K562 (cell line): Measurements from ENCODE around the gene FXYD4. TPM values are rescaled to one million over a fixed set of nuclear protein-coding genes. Genes with fewer than 3 reads are reported as not detected.

Experiments used
- CBFA2T2 ChIP-seq: fragments of 450-650 bp; conservative IDR thresholded peaks from 2 replicates; pipeline ENCODE4 v1.6.1; 2017; ENCODE audit warnings: mild to moderate bottlenecking
- CXXC5 ChIP-seq: fragments of 250-450 bp; sonication (Bioruptor Pico); IDR thresholded peaks from 2 replicates; pipeline ENCODE4 v1.8.0; 2022; ENCODE audit warnings: inconsistent platforms, mild to moderate bottlenecking, moderate library complexity
- DIDO1 ChIP-seq: fragments of 450-650 bp; IDR thresholded peaks from 2 replicates; pipeline ENCODE4 v1.6.1; 2016; ENCODE audit warnings: low read depth, missing biosample characterization, missing genetic modification characterization
- KHSRP ChIP-seq: fragments of 450-650 bp; IDR thresholded peaks from 2 replicates; pipeline ENCODE4 v1.6.1; 2017
- MED1 ChIP-seq: sonication (generic); formaldehyde crosslinking; IDR thresholded peaks from 2 replicates; pipeline ENCODE4 v1.8.1; 2023; ENCODE audit warnings: missing genetic modification reagents, borderline replicate concordance
- NFIC ChIP-seq: fragments of 450-650 bp; IDR thresholded peaks from 2 replicates; pipeline ENCODE4 v1.6.1; 2017; ENCODE audit warnings: mild to moderate bottlenecking, inconsistent platforms
- PHF21A ChIP-seq: fragments of 450-650 bp; IDR thresholded peaks from 2 replicates; pipeline ENCODE4 v1.6.1; 2017; ENCODE audit warnings: low read depth, borderline replicate concordance
- RAD51 ChIP-seq: fragments of 450-650 bp; IDR thresholded peaks from 2 replicates; pipeline ENCODE4 v1.7.1; 2016; ENCODE audit warnings: low read depth, mild to moderate bottlenecking, borderline replicate concordance
- SIN3A ChIP-seq, 2 experiments: fragments of 150-350 bp in 1 of 2; IDR thresholded peaks; 2 replicates each; pipeline ENCODE4 v1.6.1; 2011 to 2016; ENCODE audit warnings: borderline replicate concordance in 2 of 2, low read depth in 2 of 2, low read length in 2 of 2, mild to moderate bottlenecking in 2 of 2, moderate library complexity in 2 of 2; ENCODE audit not compliant: control insufficient read depth in 1 of 2
- SREBF1 ChIP-seq: fragments of 150-350 bp; IDR thresholded peaks from 2 replicates; pipeline ENCODE4 v1.6.1; 2014; ENCODE audit warnings: antibody characterized with exemption, low read depth, low read length, borderline replicate concordance
- SRSF3 ChIP-seq: fragments of 200-400 bp; formaldehyde crosslinking; IDR thresholded peaks from 2 replicates; pipeline ENCODE4 v1.6.1; 2016; ENCODE audit warnings: mild to moderate bottlenecking, low read length, moderate library complexity; ENCODE audit not compliant: insufficient read depth
- XRCC4 ChIP-seq: IDR thresholded peaks from one replicate; pipeline ENCODE4 v1.6.1; 2011; ENCODE audit not compliant: insufficient read depth, insufficient read length; ENCODE audit errors: extremely low read depth
- ZNF232 ChIP-seq: sonication (generic); formaldehyde crosslinking; IDR thresholded peaks from 2 replicates; pipeline ENCODE4 v1.8.0; 2022; ENCODE audit warnings: mild to moderate bottlenecking, missing genetic modification reagents
- polyA plus RNA-seq, 8 experiments: library from polyadenylated mRNA; depleted of rRNA in 4 of 8; stranded (reverse) in 5 of 8; unstranded in 3 of 8; fragments of >200 nt; fragmentation: Nextera tagmentation in 2 of 8; fragmentation: Illumina TruSeq in 1 of 8; extraction: Ambion mirVana in 2 of 8; extraction: Trizol in 1 of 8; gene quantifications; 2 replicates each; pipeline versions ENCODE4 v1.2.1 to v1.2.3, GENCODE V29; 2011 to 2014; ENCODE audit warnings: inconsistent platforms in 1 of 8, missing spikeins in 1 of 8
- total RNA-seq, 7 experiments: library from RNA; depleted of rRNA in 6 of 7; stranded (reverse); fragments of >200 nt in 6 of 7; fragmentation: Illumina TruSeq in 2 of 7; extraction: Trizol in 2 of 7; gene quantifications; 2 replicates each; pipeline versions ENCODE4 v1.2.1 to v1.2.3, GENCODE V29; 2011 to 2021; ENCODE audit warnings: low replicate concordance in 1 of 7
- TF ChIP-seq, protein P1 (sequence below): fragments of 450-650 bp; formaldehyde crosslinking; IDR thresholded peaks from 2 replicates; pipeline ENCODE4 v1.4.0; 2020; ENCODE audit warnings: mild to moderate bottlenecking, moderate library complexity
- TF ChIP-seq, protein P2 (sequence below): fragments of 450-650 bp; IDR thresholded peaks from 2 replicates; pipeline ENCODE4 v1.7.1; 2018; ENCODE audit warnings: mild to moderate bottlenecking, low read depth; ENCODE audit not compliant: partially characterized antibody
- TF ChIP-seq, protein P3 (sequence below): sonication (generic); formaldehyde crosslinking; IDR thresholded peaks from 2 replicates; pipeline ENCODE4 v1.8.1; 2023; ENCODE audit warnings: missing genetic modification reagents, mild to moderate bottlenecking, borderline replicate concordance
- TF ChIP-seq, protein P4 (sequence below): sonication (generic); IDR thresholded peaks from 2 replicates; pipeline ENCODE4 v1.6.1; 2016

The FXYD4 gene
- total and polyA plus RNA-seq, 9 of the 15 experiments (the other 6 are each of a cell fraction or from before 2014, with no cell fraction given): not detected

DNA sequence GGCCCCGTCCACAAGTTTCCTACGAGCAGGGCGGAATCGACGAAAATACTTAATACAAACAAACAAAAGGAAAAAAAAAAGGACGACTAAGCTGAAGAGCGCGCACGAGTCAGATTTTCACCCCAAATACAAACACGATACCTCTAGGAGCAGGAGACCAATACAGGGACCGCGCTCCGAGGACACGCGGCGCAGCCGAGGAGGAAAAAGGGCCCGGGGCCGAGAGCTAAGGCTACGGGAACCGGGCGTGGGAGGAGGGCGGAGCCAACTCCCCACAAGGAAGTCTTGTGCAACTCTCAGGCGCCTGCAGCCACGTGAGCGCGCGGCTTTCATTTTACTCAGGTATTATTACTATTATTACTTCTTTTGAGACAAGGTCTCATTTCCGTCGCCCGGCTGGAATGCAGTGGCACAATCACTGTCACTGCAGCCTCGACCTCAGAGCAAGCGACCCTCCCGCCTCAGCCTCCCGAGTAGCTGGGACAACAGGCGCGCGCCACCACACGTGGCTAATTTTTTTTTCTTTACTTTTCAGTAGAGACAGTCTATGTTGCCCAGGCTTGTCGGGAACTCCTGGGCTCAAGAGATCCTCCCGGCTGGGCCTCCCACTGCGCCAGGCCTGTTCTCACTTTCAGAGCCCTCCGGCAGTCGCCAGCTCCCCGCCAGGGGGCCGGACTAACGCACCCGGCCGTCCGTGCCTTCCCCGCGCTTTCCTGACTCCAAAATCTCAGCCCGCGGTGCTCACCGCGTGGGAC lies 36.3 kb downstream of the FXYD4 start (continued):
- TF ChIP-seq, protein P1, sequence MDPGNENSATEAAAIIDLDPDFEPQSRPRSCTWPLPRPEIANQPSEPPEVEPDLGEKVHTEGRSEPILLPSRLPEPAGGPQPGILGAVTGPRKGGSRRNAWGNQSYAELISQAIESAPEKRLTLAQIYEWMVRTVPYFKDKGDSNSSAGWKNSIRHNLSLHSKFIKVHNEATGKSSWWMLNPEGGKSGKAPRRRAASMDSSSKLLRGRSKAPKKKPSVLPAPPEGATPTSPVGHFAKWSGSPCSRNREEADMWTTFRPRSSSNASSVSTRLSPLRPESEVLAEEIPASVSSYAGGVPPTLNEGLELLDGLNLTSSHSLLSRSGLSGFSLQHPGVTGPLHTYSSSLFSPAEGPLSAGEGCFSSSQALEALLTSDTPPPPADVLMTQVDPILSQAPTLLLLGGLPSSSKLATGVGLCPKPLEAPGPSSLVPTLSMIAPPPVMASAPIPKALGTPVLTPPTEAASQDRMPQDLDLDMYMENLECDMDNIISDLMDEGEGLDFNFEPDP (CRISPR knock-in tag): no peak
- no peak; the same call in 1 of the 2 replicates for TF ChIP-seq NFIC
- no peak; the same call in 1 of the 2 replicates for TF ChIP-seq ZNF232 (CRISPR knock-in tag)
- no peak for TF ChIP-seq MED1
- TF ChIP-seq CBFA2T2: peak; percentile 24; the same call in 1 of the 2 replicates
- 0 out of 2 replicates have a peak, but pooled peaks have one; percentile 97 for TF ChIP-seq PHF21A
- TF ChIP-seq DIDO1 (tag): no peak
- TF ChIP-seq, protein P2, sequence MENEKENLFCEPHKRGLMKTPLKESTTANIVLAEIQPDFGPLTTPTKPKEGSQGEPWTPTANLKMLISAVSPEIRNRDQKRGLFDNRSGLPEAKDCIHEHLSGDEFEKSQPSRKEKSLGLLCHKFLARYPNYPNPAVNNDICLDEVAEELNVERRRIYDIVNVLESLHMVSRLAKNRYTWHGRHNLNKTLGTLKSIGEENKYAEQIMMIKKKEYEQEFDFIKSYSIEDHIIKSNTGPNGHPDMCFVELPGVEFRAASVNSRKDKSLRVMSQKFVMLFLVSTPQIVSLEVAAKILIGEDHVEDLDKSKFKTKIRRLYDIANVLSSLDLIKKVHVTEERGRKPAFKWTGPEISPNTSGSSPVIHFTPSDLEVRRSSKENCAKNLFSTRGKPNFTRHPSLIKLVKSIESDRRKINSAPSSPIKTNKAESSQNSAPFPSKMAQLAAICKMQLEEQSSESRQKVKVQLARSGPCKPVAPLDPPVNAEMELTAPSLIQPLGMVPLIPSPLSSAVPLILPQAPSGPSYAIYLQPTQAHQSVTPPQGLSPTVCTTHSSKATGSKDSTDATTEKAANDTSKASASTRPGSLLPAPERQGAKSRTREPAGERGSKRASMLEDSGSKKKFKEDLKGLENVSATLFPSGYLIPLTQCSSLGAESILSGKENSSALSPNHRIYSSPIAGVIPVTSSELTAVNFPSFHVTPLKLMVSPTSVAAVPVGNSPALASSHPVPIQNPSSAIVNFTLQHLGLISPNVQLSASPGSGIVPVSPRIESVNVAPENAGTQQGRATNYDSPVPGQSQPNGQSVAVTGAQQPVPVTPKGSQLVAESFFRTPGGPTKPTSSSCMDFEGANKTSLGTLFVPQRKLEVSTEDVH: peak; percentile 64
- TF ChIP-seq SRSF3: peak; percentile 66; the same call in 1 of the 2 replicates
- TF ChIP-seq XRCC4: no peak
- TF ChIP-seq, protein P3, sequence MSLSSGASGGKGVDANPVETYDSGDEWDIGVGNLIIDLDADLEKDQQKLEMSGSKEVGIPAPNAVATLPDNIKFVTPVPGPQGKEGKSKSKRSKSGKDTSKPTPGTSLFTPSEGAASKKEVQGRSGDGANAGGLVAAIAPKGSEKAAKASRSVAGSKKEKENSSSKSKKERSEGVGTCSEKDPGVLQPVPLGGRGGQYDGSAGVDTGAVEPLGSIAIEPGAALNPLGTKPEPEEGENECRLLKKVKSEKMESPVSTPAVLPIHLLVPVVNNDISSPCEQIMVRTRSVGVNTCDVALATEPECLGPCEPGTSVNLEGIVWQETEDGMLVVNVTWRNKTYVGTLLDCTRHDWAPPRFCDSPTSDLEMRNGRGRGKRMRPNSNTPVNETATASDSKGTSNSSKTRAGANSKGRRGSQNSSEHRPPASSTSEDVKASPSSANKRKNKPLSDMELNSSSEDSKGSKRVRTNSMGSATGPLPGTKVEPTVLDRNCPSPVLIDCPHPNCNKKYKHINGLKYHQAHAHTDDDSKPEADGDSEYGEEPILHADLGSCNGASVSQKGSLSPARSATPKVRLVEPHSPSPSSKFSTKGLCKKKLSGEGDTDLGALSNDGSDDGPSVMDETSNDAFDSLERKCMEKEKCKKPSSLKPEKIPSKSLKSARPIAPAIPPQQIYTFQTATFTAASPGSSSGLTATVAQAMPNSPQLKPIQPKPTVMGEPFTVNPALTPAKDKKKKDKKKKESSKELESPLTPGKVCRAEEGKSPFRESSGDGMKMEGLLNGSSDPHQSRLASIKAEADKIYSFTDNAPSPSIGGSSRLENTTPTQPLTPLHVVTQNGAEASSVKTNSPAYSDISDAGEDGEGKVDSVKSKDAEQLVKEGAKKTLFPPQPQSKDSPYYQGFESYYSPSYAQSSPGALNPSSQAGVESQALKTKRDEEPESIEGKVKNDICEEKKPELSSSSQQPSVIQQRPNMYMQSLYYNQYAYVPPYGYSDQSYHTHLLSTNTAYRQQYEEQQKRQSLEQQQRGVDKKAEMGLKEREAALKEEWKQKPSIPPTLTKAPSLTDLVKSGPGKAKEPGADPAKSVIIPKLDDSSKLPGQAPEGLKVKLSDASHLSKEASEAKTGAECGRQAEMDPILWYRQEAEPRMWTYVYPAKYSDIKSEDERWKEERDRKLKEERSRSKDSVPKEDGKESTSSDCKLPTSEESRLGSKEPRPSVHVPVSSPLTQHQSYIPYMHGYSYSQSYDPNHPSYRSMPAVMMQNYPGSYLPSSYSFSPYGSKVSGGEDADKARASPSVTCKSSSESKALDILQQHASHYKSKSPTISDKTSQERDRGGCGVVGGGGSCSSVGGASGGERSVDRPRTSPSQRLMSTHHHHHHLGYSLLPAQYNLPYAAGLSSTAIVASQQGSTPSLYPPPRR (CRISPR knock-in tag): peak; percentile 83; the same call in 1 of the 2 replicates
- TF ChIP-seq RAD51: peak; percentile 82
- TF ChIP-seq SREBF1: no peak
- peak; percentile 85 for TF ChIP-seq CXXC5 (CRISPR knock-in tag)
- 0 out of 2 replicates have a peak, but pooled peaks have one; percentile 1 for TF ChIP-seq KHSRP
- peak; percentile 49 to 53; a peak in 3 of 4 replicates for TF ChIP-seq SIN3A (IDR thresholded peaks at IDR 0.05; ENCODE audit: borderline replicate concordance in 2 of 2, control insufficient read depth in 1 of 2, low read depth in 2 of 2, low read length in 2 of 2)
- TF ChIP-seq, protein P4, sequence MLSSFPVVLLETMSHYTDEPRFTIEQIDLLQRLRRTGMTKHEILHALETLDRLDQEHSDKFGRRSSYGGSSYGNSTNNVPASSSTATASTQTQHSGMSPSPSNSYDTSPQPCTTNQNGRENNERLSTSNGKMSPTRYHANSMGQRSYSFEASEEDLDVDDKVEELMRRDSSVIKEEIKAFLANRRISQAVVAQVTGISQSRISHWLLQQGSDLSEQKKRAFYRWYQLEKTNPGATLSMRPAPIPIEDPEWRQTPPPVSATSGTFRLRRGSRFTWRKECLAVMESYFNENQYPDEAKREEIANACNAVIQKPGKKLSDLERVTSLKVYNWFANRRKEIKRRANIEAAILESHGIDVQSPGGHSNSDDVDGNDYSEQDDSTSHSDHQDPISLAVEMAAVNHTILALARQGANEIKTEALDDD: no peak
